GM10248 (cell line): Measurements from ENCODE around the gene GPR180.

ENCODE experiments used
- CTCF ChIA-PET: fragments of 300-600 bp; sonication (Branson Sonifier 250); formaldehyde crosslinking; extraction: SDS; loops from one replicate; lab custom pipeline; 2021; ENCODE audit warnings: antibody characterized with exemption; lab: Yijun Ruan, JAX
- POLR2A ChIA-PET: fragments of 350-650 bp; sonication (Branson Sonifier 250); formaldehyde crosslinking; extraction: SDS; loops from one replicate; lab custom pipeline; 2020; ENCODE audit warnings: antibody characterized with exemption; lab: Yijun Ruan, JAX
- DNase-seq: peaks from one replicate; pipeline ENCODE4 v3.0.0; 2012; ENCODE audit errors: extremely low spot score
- TF ChIP-seq, protein P1 (sequence below): IDR thresholded peaks from 2 replicates; pipeline ENCODE4 v1.5.1; 2012; ENCODE audit warnings: mild to moderate bottlenecking, low read depth; ENCODE audit errors: extremely low read depth, missing control alignments, control extremely low read depth

Gene GPR180

DNA sequence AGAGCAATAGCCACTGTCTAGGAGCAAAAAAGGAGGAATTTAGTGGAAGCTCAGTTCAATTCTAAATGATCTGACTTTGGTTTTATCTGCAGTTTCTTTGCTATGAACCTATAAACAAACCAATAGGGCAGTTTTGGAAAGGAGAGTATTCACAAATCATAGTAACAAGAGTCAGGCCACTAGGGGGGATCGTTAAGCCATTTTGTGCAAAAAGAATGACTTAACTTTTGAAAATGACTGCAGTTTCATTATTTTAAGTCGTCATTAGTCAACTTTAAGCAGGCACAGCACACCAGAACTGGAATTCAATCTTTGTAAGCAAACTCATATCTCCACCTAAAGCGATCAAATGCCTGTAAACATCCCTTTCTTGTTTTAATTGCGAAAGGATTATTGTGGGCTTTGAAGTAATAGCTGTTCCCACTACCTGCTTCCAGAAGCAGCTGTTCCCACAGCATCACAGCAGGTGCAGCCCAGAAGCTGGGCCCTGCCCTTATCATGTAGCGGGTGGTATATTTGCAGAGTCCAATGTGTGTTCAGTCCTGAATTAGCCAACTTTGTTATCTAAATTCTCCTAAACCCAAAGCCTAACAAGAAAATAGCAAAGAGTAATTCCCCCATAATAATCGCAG, 59.2 kb downstream of the GPR180 start:
- ChIA-PET POLR2A (no interaction called here), CTCF (interaction anchor here (0.9 to 4.5 kb wide), 6 partner anchors 9 to 744 kb away, joined by 3 to 18 read pairs (median 4); no protein-coding TSS in a partner anchor)
- TF ChIP-seq, protein P1, sequence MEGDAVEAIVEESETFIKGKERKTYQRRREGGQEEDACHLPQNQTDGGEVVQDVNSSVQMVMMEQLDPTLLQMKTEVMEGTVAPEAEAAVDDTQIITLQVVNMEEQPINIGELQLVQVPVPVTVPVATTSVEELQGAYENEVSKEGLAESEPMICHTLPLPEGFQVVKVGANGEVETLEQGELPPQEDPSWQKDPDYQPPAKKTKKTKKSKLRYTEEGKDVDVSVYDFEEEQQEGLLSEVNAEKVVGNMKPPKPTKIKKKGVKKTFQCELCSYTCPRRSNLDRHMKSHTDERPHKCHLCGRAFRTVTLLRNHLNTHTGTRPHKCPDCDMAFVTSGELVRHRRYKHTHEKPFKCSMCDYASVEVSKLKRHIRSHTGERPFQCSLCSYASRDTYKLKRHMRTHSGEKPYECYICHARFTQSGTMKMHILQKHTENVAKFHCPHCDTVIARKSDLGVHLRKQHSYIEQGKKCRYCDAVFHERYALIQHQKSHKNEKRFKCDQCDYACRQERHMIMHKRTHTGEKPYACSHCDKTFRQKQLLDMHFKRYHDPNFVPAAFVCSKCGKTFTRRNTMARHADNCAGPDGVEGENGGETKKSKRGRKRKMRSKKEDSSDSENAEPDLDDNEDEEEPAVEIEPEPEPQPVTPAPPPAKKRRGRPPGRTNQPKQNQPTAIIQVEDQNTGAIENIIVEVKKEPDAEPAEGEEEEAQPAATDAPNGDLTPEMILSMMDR = peak; percentile 26
- no peak for DNase-seq

DNA sequence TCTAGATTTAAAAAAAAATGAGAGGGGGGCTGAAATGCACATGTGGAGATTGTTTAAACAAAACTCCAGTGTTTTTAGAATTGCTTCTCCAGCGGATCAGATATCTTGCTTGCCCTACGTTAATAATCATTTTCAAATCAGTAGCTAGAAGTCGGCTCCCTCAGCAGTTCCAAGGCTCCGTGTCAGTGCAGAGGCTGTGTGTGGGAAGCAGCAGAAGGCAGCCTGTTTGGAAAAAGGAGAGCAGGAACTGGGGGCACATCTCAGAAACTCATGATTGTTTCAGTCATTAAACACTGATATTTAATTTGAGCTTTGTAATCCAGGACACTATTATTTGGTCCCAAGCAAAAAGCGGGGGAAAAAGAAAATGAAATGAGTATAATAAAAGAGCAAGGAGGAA, 59.7 kb downstream of the GPR180 start:
- no peak for DNase-seq
- CTCF ChIA-PET = interaction anchor here (0.9 to 4.5 kb wide), 6 partner anchors 9 to 743 kb away, joined by 3 to 18 read pairs (median 4); no protein-coding TSS in a partner anchor
- TF ChIP-seq, protein P1 = no peak
- POLR2A ChIA-PET = no interaction called here

DNA sequence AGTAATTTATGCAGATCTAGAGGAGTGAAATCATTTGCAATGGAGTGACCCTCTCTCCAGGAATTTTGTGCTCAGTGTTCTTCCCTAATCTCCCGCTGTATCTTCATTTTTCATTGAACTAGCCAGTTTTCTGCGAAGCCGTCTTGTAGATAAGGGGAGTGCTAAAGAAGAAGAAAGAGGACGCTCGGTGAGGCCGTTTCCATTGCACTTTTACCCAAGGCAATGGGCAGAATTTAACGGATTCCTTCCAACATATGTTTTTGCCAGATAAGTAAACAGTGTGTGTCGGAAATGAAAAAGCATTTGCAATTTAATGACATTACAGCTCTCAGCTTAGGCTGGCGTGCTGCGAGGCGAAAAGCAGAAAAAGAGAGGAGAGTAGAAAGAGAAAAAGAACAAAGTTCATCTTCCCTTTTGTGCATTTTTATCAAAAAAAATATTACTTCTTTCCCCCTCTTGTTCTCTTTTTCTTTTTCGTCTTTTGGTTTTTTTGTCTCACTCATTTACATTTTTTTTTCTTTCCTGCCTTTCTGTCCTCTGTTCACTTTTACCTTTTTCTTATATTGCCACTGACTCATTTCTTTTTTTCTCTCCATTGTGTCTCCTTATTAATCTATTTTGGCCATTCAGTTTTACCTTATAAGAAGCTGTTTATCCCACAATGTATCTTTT, 60.8 kb downstream of the GPR180 start:
- TF ChIP-seq, protein P1 = no peak
- ChIA-PET POLR2A (no interaction called here), CTCF (interaction anchor here (1.2 to 4.5 kb wide), 4 partner anchors 9 to 40 kb away, joined by 3 to 18 read pairs (median 4); no protein-coding TSS in a partner anchor)
- no peak for DNase-seq

DNA sequence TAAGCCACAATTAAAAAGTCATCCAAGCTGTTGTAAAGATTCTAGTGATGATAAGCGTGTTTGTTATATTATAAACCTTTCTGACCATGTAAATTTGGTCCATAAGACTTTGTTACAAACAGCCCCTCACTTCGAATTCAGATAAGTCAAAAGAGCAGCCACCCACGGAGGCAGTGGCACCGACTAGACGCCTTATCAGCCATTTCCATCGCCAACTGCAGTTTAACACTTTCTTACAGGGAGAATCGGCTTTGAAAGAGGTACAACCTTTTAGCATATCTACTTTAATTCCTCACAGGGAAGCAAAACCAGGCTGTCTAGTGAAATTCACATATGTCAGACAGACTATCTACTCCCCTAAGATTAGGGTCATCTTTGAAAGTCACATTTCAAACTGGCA, 63.2 kb downstream of the GPR180 start:
- no peak for DNase-seq
- CTCF ChIA-PET = interaction anchor here (1.0 to 3.0 kb wide), 2 partner anchors 9 to 11 kb away, joined by 5 to 18 read pairs; no protein-coding TSS in a partner anchor
- POLR2A ChIA-PET = no interaction called here
- TF ChIP-seq, protein P1 = no peak

DNA sequence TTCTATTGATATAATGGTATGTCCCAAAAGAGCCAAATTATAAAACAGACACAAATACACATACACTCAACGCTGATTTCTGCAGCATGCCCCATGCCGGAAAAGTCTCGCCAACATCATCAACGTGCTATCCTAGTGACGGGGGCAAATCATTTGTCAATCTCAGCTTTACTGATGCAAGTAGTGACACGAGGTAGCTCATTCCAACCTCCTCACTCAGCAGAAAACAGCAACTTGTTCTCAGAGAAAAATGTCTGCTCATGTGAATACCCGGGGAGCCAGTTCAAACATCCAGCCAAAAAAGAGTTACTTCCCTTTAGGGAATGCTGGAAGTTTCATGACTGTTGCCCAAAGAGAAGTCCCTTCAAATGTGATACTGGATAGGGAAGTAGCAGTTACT, 64.4 kb downstream of the GPR180 start:
- CTCF ChIA-PET = interaction anchor here (0.9 to 3.0 kb wide), 2 partner anchors 8 to 13 kb away, joined by 3 to 18 read pairs; no protein-coding TSS in a partner anchor

DNA sequence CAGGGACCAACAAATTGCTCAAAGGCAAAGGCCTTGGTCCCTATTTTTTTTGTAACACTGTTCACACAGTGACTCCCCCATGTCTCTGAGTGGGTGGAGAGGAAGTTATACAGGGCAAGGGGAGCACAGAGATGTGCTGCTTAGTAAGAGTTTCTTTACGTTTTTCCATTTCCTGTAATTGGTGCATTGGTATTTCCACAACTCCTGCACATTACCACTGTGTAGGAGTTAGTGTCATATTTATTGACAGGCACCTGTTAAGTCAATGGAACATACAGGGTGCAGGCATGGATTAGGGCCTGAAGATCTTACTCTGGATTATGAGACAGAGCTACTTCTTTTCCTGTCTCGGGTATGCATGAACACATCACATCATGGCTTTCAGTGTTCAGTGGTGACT, 65.5 kb downstream of the GPR180 start:
- ChIA-PET POLR2A (no interaction called here), CTCF (no interaction called here)
- no peak for DNase-seq
- TF ChIP-seq, protein P1 = no peak

More for the DNA sequence above, 64.4 kb downstream of the GPR180 start:
- POLR2A ChIA-PET = no interaction called here
- DNase-seq = no peak
- TF ChIP-seq, protein P1 = no peak
